Caco-2 (cell line): ENCODE measurements around the gene ARHGEF16. TPM values are rescaled to one million over a fixed set of nuclear protein-coding genes. Genes with fewer than 3 reads are reported as not detected.

ENCODE experiments used
- BruUV-seq: library from RNA; stranded (reverse); fragments of 400-500 nt; replicated peaks from 2 replicates; lab custom pipeline; 2021; lab: Mats Ljungman, UMichigan
- CTCF ChIA-PET: fragments of 300-600 bp; sonication (Branson Sonifier 250); formaldehyde crosslinking; loops from one replicate; lab custom pipeline; 2022; ENCODE audit warnings: antibody characterized with exemption; lab: Charles Lee
- POLR2A ChIA-PET: fragments of 300-600 bp; sonication (Branson Sonifier 250); formaldehyde crosslinking; loops from one replicate; lab custom pipeline; 2022; ENCODE audit warnings: antibody characterized with exemption; lab: Charles Lee
- DNase-seq, 2 experiments: peaks; one replicate each; pipeline versions ENCODE4 v3.0.0 to v3.0.0-alpha.2; 2020 to 2022
- H3K27me3 ChIP-seq: replicated peaks from 2 replicates; pipeline ENCODE4 v1.6.0; 2011; ENCODE audit warnings: low read length; ENCODE audit not compliant: control insufficient read depth, insufficient read depth
- H3K36me3 ChIP-seq: 2 replicates; pipeline ENCODE4 v1.5.1; 2011; ENCODE audit warnings: low read length; ENCODE audit not compliant: control insufficient read depth, insufficient read depth
- H3K4me1 ChIP-seq: fragments of 250-450 bp; sonication (Bioruptor Pico); 2 replicates; pipeline ENCODE4 v1.5.1; 2020; ENCODE audit warnings: mild to moderate bottlenecking
- H3K4me3 ChIP-seq: 2 replicates; pipeline ENCODE4 v1.5.1; 2011; ENCODE audit warnings: low read depth, mild to moderate bottlenecking, control low read depth, low read length
- H3K9me3 ChIP-seq: fragments of 250-450 bp; sonication (Bioruptor Pico); 2 replicates; pipeline ENCODE4 v1.5.1; 2020; ENCODE audit warnings: mild to moderate bottlenecking, moderate library complexity
- H3K27ac Mint-ChIP-seq: one replicate; pipeline ENCODE4 v1.8.0; 2022; ENCODE audit warnings: mixed read lengths; ENCODE audit not compliant: unreplicated experiment
- H3K27me3 Mint-ChIP-seq: one replicate; pipeline ENCODE4 v1.8.0; 2022; ENCODE audit warnings: mixed read lengths; ENCODE audit not compliant: insufficient read depth, unreplicated experiment
- H3K36me3 Mint-ChIP-seq: one replicate; pipeline ENCODE4 v1.8.0; 2022; ENCODE audit warnings: mild to moderate bottlenecking, mixed read lengths; ENCODE audit not compliant: insufficient read depth, unreplicated experiment
- H3K4me1 Mint-ChIP-seq: one replicate; pipeline ENCODE4 v1.8.0; 2022; ENCODE audit warnings: low read depth, mixed read lengths; ENCODE audit not compliant: unreplicated experiment
- H3K4me3 Mint-ChIP-seq: one replicate; pipeline ENCODE4 v1.8.0; 2022; ENCODE audit warnings: mild to moderate bottlenecking, moderate library complexity, mixed read lengths; ENCODE audit not compliant: unreplicated experiment
- H3K9me3 Mint-ChIP-seq: one replicate; pipeline ENCODE4 v1.8.0; 2022; ENCODE audit warnings: mixed read lengths; ENCODE audit not compliant: unreplicated experiment
- CTCF ChIP-seq, 2 experiments: fragments of 200-600 bp in 1 of 2; IDR thresholded peaks; 1 replicate in 1 of 2; 2 replicates in 1 of 2; pipeline versions ENCODE4 v1.5.1 to v1.8.0; 2011 to 2022; ENCODE audit warnings: antibody characterized with exemption in 1 of 2, control low read depth in 1 of 2, inconsistent platforms in 1 of 2, low read depth in 1 of 2, low read length in 1 of 2, mild to moderate bottlenecking in 1 of 2, moderate library complexity in 1 of 2; ENCODE audit not compliant: insufficient read depth in 1 of 2, severe bottlenecking in 1 of 2, unreplicated experiment in 1 of 2
- intact Hi-C: fragments of 100-400 bp; cut with micrococcal nuclease; formaldehyde crosslinking; loops from one replicate; pipeline ENCODE4 v1.10.0; 2022; ENCODE audit not compliant: unreplicated experiment
- total RNA-seq: library from RNA; stranded (reverse); gene quantifications from 2 replicates; pipeline ENCODE4 v1.2.3, GENCODE V29; 2022

Gene ARHGEF16
- total RNA-seq, 1 experiment from 2014 or later, result 40.6 TPM

DNA sequence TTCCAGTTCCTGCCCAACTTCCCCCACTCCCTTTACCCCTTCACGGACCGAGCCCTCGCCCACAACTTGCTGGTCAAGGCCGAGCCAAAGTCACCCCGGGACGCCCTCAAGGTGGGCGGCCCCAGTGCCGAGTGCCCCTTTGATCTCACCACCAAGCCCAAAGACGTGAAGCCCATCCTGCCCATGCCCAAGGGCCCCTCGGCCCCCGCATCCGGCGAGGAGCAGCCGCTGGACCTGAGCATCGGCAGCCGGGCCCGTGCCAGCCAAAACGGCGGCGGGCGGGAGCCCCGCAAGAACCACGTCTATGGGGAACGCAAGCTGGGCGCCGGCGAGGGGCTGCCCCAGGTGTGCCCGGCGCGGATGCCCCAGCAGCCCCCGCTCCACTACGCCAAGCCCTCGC, 42.1 kb upstream of the ARHGEF16 start:
- H3K27me3 Mint-ChIP-seq, result no peaks in the 10 kb centered on the region

GRCh38 chr1:3413975-3414710, 40.3 kb upstream of the ARHGEF16 start:
- Histone ChIP-seq H3K9me3 (no peaks in the 10 kb centered on the region; the same call in 1 of the 2 replicates), H3K27me3 (no peaks in the 10 kb centered on the region), H3K36me3 (no peaks in the 10 kb centered on the region), H3K4me3 (no peak overlapping the region), H3K4me1 (no peaks in the 10 kb centered on the region)
- POLR2A ChIA-PET, result no interaction called here
- no peak overlapping the region for H3K27ac Mint-ChIP-seq
- H3K4me3 Mint-ChIP-seq, result no peak overlapping the region
- no peaks in the 10 kb centered on the region for H3K27me3 Mint-ChIP-seq
- intact Hi-C loops, result no loop called here
- H3K9me3 Mint-ChIP-seq, result no peaks in the 10 kb centered on the region
- CTCF ChIA-PET, result no interaction called here
- H3K36me3 Mint-ChIP-seq, result no peaks in the 10 kb centered on the region
- no peak for DNase-seq
- no TSS peak for BruUV-seq
- H3K4me1 Mint-ChIP-seq, result no peaks in the 10 kb centered on the region
- peak in 1 of 2 experiments; percentile 4 for TF ChIP-seq CTCF (IDR thresholded peaks at IDR 0.05; ENCODE audit: insufficient read depth in 1 of 2, low read depth in 1 of 2, low read length in 1 of 2, severe bottlenecking in 1 of 2, unreplicated experiment in 1 of 2)

More for the DNA sequence above, 42.1 kb upstream of the ARHGEF16 start:
- Histone ChIP-seq H3K27me3 (no peaks in the 10 kb centered on the region), H3K4me3 (no peak overlapping the region), H3K36me3 (no peaks in the 10 kb centered on the region), H3K9me3 (no peaks in the 10 kb centered on the region; the same call in 1 of the 2 replicates), H3K4me1 (no peaks in the 10 kb centered on the region)
- Mint-ChIP-seq H3K9me3 (no peaks in the 10 kb centered on the region), H3K27ac (no peak overlapping the region), H3K4me1 (no peaks in the 10 kb centered on the region), H3K4me3 (no peak overlapping the region), H3K36me3 (no peaks in the 10 kb centered on the region)
- no peak for DNase-seq
- intact Hi-C loops, result no loop called here
- no TSS peak for BruUV-seq
- ChIA-PET CTCF (no interaction called here), POLR2A (no interaction called here)
- no peak for TF ChIP-seq CTCF (IDR thresholded peaks at IDR 0.05; ENCODE audit: insufficient read depth in 1 of 2, low read depth in 1 of 2, low read length in 1 of 2, severe bottlenecking in 1 of 2, unreplicated experiment in 1 of 2)

DNA sequence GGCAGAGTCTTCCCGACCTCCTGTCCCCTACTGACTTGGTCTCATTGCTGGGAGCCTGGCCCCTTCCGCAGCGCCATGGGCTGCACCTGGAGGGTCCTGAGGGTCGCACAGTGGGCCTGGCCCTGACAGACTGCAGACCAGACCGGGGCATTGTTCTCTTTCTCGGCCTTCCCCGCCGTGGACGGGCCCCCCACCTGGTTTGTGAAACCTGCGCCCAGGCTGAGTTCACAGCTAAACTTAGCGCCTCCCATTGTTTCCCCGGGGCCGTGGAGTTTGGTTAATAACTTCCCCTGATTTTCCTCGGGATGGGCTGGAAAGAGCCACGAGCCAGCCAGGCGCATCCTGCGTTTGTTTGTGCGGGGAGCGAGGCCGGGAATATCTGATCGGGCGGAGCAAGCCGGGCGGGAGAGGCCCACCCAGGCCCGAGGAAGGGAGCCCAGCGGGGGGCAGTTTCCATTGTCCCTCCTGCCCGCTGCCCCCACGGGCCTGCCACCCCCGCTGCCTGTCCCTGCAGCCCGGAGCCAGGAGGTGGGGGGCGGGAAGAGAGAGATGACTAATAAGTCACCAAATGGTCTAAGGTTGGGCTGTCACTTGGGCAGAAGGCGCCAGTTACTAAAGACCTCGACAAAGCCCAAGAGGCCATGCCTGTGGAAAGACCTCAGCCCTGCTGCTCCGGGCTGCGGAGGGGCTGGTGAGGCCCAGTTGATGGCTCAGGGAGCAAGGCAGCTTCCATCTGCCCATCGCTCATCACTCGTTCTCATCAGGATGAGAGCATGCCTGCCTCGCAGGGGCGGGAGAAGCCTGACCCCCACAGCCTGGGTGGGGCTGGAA, 39.0 kb upstream of the ARHGEF16 start:
- no peak for DNase-seq
- no peaks in the 10 kb centered on the region for H3K36me3 ChIP-seq
- no peaks in the 10 kb centered on the region; the same call in 1 of the 2 replicates for H3K9me3 ChIP-seq
- H3K4me1 ChIP-seq, result no peaks in the 10 kb centered on the region
- intact Hi-C loops, result no loop called here
- no peak overlapping the region for H3K4me3 ChIP-seq
- no peaks in the 10 kb centered on the region for H3K4me1 Mint-ChIP-seq
- H3K4me3 Mint-ChIP-seq, result no peak overlapping the region
- H3K27me3 ChIP-seq, result no peaks in the 10 kb centered on the region
- no peaks in the 10 kb centered on the region for H3K36me3 Mint-ChIP-seq
- POLR2A ChIA-PET, result no interaction called here
- H3K27ac Mint-ChIP-seq, result no peak overlapping the region
- no peaks in the 10 kb centered on the region for H3K27me3 Mint-ChIP-seq
- H3K9me3 Mint-ChIP-seq, result no peaks in the 10 kb centered on the region
- CTCF ChIA-PET, result no interaction called here
- TF ChIP-seq CTCF (IDR thresholded peaks at IDR 0.05; ENCODE audit: insufficient read depth in 1 of 2, low read depth in 1 of 2, low read length in 1 of 2, severe bottlenecking in 1 of 2, unreplicated experiment in 1 of 2), result no peak
- no TSS peak for BruUV-seq
